ENCODE results near the gene TMEM145.

TMEM145 gene

DNA sequence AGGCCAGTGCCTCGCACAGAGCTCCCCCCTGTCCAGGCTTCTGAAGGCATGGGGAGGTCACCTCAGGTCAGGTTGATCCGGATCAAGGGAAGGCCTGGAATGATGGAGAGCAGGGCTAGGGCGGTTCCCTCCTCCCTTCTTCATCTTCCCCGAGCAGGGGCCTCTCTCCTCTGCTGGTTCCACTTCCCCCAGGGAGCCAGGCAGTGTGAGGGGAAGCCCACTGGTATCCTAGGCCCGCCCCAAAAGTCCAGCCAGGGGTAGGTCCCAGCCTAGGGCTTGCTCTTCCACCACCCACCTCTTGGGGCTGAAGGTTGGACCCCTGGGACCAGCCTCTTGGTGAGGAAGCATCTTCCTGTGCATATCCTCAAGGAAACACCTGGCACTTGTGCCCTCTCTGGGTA, 27.6 kb upstream of the TMEM145 start:
- TF ChIP-seq SIN3A (IDR thresholded peaks at IDR 0.05; ENCODE audit: borderline replicate concordance, insufficient read depth, low read length) (no peak), REST (IDR thresholded peaks at IDR 0.05; ENCODE audit: insufficient read depth in 1 of 2, low read depth in 2 of 2, low read length in 2 of 2) (no peak), POLR2AphosphoS5 (IDR thresholded peaks at IDR 0.05; ENCODE audit: low read depth, low read length) (no peak), FOXP2 (optimal IDR thresholded peaks at IDR 0.05; ENCODE audit: borderline replicate concordance, extremely low read depth, extremely low read length, insufficient read depth) (no peak), TAF1 (IDR thresholded peaks at IDR 0.05; ENCODE audit: borderline replicate concordance, insufficient read depth, low read length) (no peak)

DNA sequence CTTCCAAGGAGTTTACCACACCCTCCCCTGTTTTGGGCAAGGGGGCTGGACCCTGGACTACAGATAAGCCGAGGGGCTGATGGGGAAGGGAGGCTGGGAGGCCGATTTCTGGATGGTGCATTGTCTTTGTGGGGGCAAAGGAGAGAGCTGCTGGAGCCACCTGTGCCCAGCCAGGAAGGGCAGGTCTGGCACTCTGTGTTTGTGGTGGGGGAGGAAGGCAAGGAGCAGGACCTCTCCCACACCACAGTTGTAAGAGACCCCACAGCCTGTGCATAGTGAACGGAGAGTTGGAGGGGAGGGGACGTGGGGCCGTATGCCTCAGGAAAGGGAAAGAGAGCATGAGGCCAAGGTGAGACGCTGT, 27.1 kb upstream of the TMEM145 start:
- TF ChIP-seq SIN3A (IDR thresholded peaks at IDR 0.05; ENCODE audit: borderline replicate concordance, insufficient read depth, low read length) = no peak
- TF ChIP-seq TAF1 (IDR thresholded peaks at IDR 0.05; ENCODE audit: borderline replicate concordance, insufficient read depth, low read length) = no peak
- no peak for TF ChIP-seq REST (IDR thresholded peaks at IDR 0.05; ENCODE audit: insufficient read depth in 1 of 2, low read depth in 2 of 2, low read length in 2 of 2)
- TF ChIP-seq FOXP2 (optimal IDR thresholded peaks at IDR 0.05; ENCODE audit: borderline replicate concordance, extremely low read depth, extremely low read length, insufficient read depth) = no peak
- TF ChIP-seq POLR2AphosphoS5 (IDR thresholded peaks at IDR 0.05; ENCODE audit: low read depth, low read length) = no peak

GRCh38 chr19:42286349-42287016, 26.6 kb upstream of the TMEM145 start:
- 0 out of 2 replicates have a peak, but pooled peaks have one; percentile 37 for TF ChIP-seq POLR2AphosphoS5 (IDR thresholded peaks at IDR 0.05; ENCODE audit: low read depth, low read length)
- no peak for TF ChIP-seq FOXP2 (optimal IDR thresholded peaks at IDR 0.05; ENCODE audit: borderline replicate concordance, extremely low read depth, extremely low read length, insufficient read depth)

GRCh38 chr19:42287017-42287826, 25.9 kb upstream of the TMEM145 start:
- TF ChIP-seq POLR2AphosphoS5 (IDR thresholded peaks at IDR 0.05; ENCODE audit: low read depth, low read length) (no peak), FOXP2 (optimal IDR thresholded peaks at IDR 0.05; ENCODE audit: borderline replicate concordance, extremely low read depth, extremely low read length, insufficient read depth) (no peak), TAF1 (IDR thresholded peaks at IDR 0.05; ENCODE audit: borderline replicate concordance, insufficient read depth, low read length) (no peak)

DNA sequence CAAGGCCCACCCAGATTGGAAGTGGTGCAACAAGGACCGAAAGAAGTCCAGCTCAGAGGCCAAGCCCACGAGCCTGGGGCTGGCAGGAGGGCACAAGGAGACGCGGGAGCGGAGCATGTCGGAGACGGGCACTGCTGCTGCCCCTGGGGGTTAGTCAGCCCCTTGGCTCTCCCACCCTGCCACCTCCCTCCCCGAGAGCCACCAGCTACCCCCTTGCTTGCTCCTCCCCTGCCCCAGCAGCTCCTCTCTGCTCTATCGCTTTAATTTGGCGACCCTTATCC, 25.3 kb upstream of the TMEM145 start:
- TF ChIP-seq FOXP2 (optimal IDR thresholded peaks at IDR 0.05; ENCODE audit: borderline replicate concordance, extremely low read depth, extremely low read length, insufficient read depth) (no peak), POLR2AphosphoS5 (IDR thresholded peaks at IDR 0.05; ENCODE audit: low read depth, low read length) (no peak), REST (IDR thresholded peaks at IDR 0.05; ENCODE audit: insufficient read depth in 1 of 2, low read depth in 2 of 2, low read length in 2 of 2) (no peak), SIN3A (IDR thresholded peaks at IDR 0.05; ENCODE audit: borderline replicate concordance, insufficient read depth, low read length) (no peak), TAF1 (IDR thresholded peaks at IDR 0.05; ENCODE audit: borderline replicate concordance, insufficient read depth, low read length) (no peak)

GRCh38 chr19:42288387-42288786, 24.7 kb upstream of the TMEM145 start:
- TF ChIP-seq TAF1 (IDR thresholded peaks at IDR 0.05; ENCODE audit: borderline replicate concordance, insufficient read depth, low read length) (no peak), POLR2AphosphoS5 (IDR thresholded peaks at IDR 0.05; ENCODE audit: low read depth, low read length) (no peak), FOXP2 (optimal IDR thresholded peaks at IDR 0.05; ENCODE audit: borderline replicate concordance, extremely low read depth, extremely low read length, insufficient read depth) (no peak), SIN3A (IDR thresholded peaks at IDR 0.05; ENCODE audit: borderline replicate concordance, insufficient read depth, low read length) (no peak), REST (IDR thresholded peaks at IDR 0.05; ENCODE audit: insufficient read depth in 1 of 2, low read depth in 2 of 2, low read length in 2 of 2) (no peak)
